GM12865 (cell line): ENCODE results near the gene PWWP2B.

ENCODE experiments used
- DNase-seq: peaks from one replicate; pipeline ENCODE4 v3.0.0; 2010; ENCODE audit warnings: low read depth
- H3K4me3 ChIP-seq: 2 replicates; pipeline ENCODE4 v1.5.1; 2011; ENCODE audit warnings: mild to moderate bottlenecking, low read depth, low read length, control low read depth
- CTCF ChIP-seq: IDR thresholded peaks from 2 replicates; pipeline ENCODE4 v1.5.1; 2011; ENCODE audit warnings: low read length, control low read depth, low read depth, inconsistent platforms; ENCODE audit not compliant: insufficient read depth; ENCODE audit errors: missing control alignments

PWWP2B gene

GRCh38 chr10:132357286-132358058, 39.5 kb upstream of the PWWP2B start:
- DNase-seq, result no peak
- TF ChIP-seq CTCF, result no peak

GRCh38 chr10:132359305-132360040, 37.5 kb upstream of the PWWP2B start:
- no peak for TF ChIP-seq CTCF
- DNase-seq, result no peak
- H3K4me3 ChIP-seq, result no peak overlapping the region

More at GRCh38 chr10:132357286-132358058, 39.5 kb upstream of the PWWP2B start:
- H3K4me3 ChIP-seq, result no peak overlapping the region

GRCh38 chr10:132360766-132361447, 36.1 kb upstream of the PWWP2B start:
- no peak overlapping the region for H3K4me3 ChIP-seq
- no peak for DNase-seq
- TF ChIP-seq CTCF, result peak; percentile 45

GRCh38 chr10:132361581-132362101, 35.4 kb upstream of the PWWP2B start:
- TF ChIP-seq CTCF, result no peak
- no peak overlapping the region for H3K4me3 ChIP-seq
- no peak for DNase-seq

- TF ChIP-seq CTCF, result no peak
- no peak for DNase-seq
- H3K4me3 ChIP-seq, result no peak overlapping the region
Measured at GRCh38 chr10:132362151-132362611, 34.8 kb upstream of the PWWP2B start.

GRCh38 chr10:132363376-132363775, 33.6 kb upstream of the PWWP2B start:
- no peak for DNase-seq
- H3K4me3 ChIP-seq, result no peak overlapping the region
- no peak for TF ChIP-seq CTCF
